Hair follicle dermal papilla cell (primary cell): ENCODE measurements around the gene GIPC3. TPM values are rescaled to one million over a fixed set of nuclear protein-coding genes. Genes with fewer than 3 reads are reported as not detected.

ENCODE experiments used
- small RNA-seq: library from RNA; depleted of rRNA; stranded (forward); fragments of <200 nt; gene quantifications from one replicate; pipeline ENCODE3, GENCODE V24; 2012
- total RNA-seq: library from RNA; depleted of rRNA; stranded (reverse); fragments of >200 nt; gene quantifications from 2 replicates; pipeline ENCODE4 v1.2.3, GENCODE V29; 2012

The GIPC3 gene
- 0.16 and 0.24 TPM in 2 replicates for total RNA-seq

GRCh38 chr19:3585301-3586126 is at the start of gene GIPC3:
GIPC3 (plus strand) TSS chr19:3585478; CDS start chr19:3585598, 120 bp downstream.

GRCh38 chr19:3538965-3539755 is 46.1 kb upstream of the GIPC3 start, which contains the start of gene TEKTIP1:
TEKTIP1 (plus strand) TSS chr19:3539174; CDS start chr19:3539178, 4 bp downstream.

GRCh38 chr19:3557461-3558248 is 27.6 kb upstream of the GIPC3 start, which contains the start of gene MFSD12:
MFSD12 (minus strand) TSS chr19:3557586; CDS start chr19:3557403, 183 bp downstream.

GRCh38 chr19:3572855-3573161 is 12.5 kb upstream of the GIPC3 start, which contains the start of gene HMG20B:
HMG20B (plus strand) TSS chr19:3572944; CDS start chr19:3573310, 366 bp downstream.

GRCh38 chr19:3606690-3607289 is 21.5 kb downstream of the GIPC3 start, which contains the start of gene TBXA2R:
TBXA2R (minus strand) TSS chr19:3606875; CDS start chr19:3600634, 6,241 bp downstream.

GRCh38 chr19:3626473-3627350 is 41.4 kb downstream of the GIPC3 start, which contains the start of gene CACTIN:
CACTIN (minus strand) TSS chr19:3626790; CDS start chr19:3626762, 28 bp downstream.

Small RNA genes lying within 50 kb of the gene (small RNA-seq; reads per million reads assigned to genes)
- not detected for gene AC005786.1

Other genes with a start within 250 kb of the GIPC3 start
- 93.6 and 102 TPM in 2 replicates for gene NFIC, start 218.9 kb upstream of the GIPC3 start, total RNA-seq
- gene SMIM24, start 105.0 kb upstream of the GIPC3 start, total RNA-seq = not detected in 2 replicates
- not detected in 2 replicates for gene SMIM44, start 102.0 kb upstream of the GIPC3 start, total RNA-seq
- 9.7 and 10.1 TPM in 2 replicates for gene DOHH, start 84.8 kb upstream of the GIPC3 start, total RNA-seq
- 44.0 and 56.1 TPM in 2 replicates for gene FZR1, start 79.2 kb upstream of the GIPC3 start, total RNA-seq
- gene TEKTIP1, start 46.3 kb upstream of the GIPC3 start, total RNA-seq = not detected in 2 replicates
- gene MFSD12, start 27.9 kb upstream of the GIPC3 start, total RNA-seq = 103 TPM in 2 replicates
- gene HMG20B, start 12.5 kb upstream of the GIPC3 start, total RNA-seq = 77.6 and 97.1 TPM in 2 replicates
- gene TBXA2R, start 21.4 kb downstream of the GIPC3 start, total RNA-seq = 5.8 and 6.0 TPM in 2 replicates
- 28.4 and 30.0 TPM in 2 replicates for gene CACTIN, start 41.3 kb downstream of the GIPC3 start, total RNA-seq
- 42.3 and 43.3 TPM in 2 replicates for gene PIP5K1C, start 115.0 kb downstream of the GIPC3 start, total RNA-seq
- not detected in 2 replicates for gene TJP3, start 122.9 kb downstream of the GIPC3 start, total RNA-seq
- 22.1 and 22.5 TPM in 2 replicates for gene APBA3, start 176.2 kb downstream of the GIPC3 start, total RNA-seq
- gene MRPL54, start 177.2 kb downstream of the GIPC3 start, total RNA-seq = 21.1 and 38.6 TPM in 2 replicates
- gene RAX2, start 186.8 kb downstream of the GIPC3 start, total RNA-seq = not detected in 2 replicates
- not detected in 2 replicates for gene MATK, start 200.9 kb downstream of the GIPC3 start, total RNA-seq